Neuron (in vitro differentiated cells): Measurements from ENCODE around the gene SFXN3.

Experiments used
- H2AFZ ChIP-seq: one replicate; pipeline ENCODE4 v1.6.1; 2013; ENCODE audit warnings: low read depth, mild to moderate bottlenecking, inconsistent platforms, low read length, moderate library complexity
- H3K27me3 ChIP-seq: one replicate; pipeline ENCODE4 v1.6.1; 2013; ENCODE audit warnings: low read length; ENCODE audit not compliant: insufficient read depth
- H3K36me3 ChIP-seq: one replicate; pipeline ENCODE4 v1.6.1; 2013; ENCODE audit warnings: low read length; ENCODE audit not compliant: insufficient read depth
- H3K4me1 ChIP-seq: one replicate; pipeline ENCODE4 v1.6.1; 2013; ENCODE audit warnings: low read length; ENCODE audit not compliant: insufficient read depth
- H3K4me3 ChIP-seq: 2 replicates; pipeline ENCODE4 v1.5.1; 2013; ENCODE audit warnings: mild to moderate bottlenecking, low read length, moderate library complexity
- H3K9me3 ChIP-seq: one replicate; pipeline ENCODE4 v1.6.1; 2013; ENCODE audit warnings: low read length

The SFXN3 gene

DNA sequence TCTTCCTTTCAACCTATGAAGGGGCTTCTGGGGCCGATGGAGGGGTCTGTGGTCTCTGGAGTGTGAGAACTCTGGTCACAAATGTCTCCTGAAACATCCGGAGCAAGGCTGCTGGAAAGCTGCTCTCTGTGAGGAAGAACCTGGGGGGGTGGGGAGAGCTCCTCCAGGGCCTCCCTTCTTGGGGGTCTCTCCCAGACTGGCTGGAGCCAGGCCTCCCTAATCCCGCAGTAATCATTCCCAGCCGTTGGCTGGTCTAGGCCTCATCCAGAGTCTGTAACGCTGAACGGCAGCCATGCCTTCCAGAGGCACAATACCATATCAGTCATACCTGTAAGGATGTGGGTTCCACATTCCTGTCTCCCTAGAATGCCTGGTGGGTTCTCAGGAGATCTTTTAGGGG lies 35.9 kb upstream of the SFXN3 start:
- Histone ChIP-seq H3K27me3 (no peaks in the 10 kb centered on the region), H3K4me1 (peaks cover 16% of the 10 kb centered on the region), H3K36me3 (peaks cover 25% of the 10 kb centered on the region)

DNA sequence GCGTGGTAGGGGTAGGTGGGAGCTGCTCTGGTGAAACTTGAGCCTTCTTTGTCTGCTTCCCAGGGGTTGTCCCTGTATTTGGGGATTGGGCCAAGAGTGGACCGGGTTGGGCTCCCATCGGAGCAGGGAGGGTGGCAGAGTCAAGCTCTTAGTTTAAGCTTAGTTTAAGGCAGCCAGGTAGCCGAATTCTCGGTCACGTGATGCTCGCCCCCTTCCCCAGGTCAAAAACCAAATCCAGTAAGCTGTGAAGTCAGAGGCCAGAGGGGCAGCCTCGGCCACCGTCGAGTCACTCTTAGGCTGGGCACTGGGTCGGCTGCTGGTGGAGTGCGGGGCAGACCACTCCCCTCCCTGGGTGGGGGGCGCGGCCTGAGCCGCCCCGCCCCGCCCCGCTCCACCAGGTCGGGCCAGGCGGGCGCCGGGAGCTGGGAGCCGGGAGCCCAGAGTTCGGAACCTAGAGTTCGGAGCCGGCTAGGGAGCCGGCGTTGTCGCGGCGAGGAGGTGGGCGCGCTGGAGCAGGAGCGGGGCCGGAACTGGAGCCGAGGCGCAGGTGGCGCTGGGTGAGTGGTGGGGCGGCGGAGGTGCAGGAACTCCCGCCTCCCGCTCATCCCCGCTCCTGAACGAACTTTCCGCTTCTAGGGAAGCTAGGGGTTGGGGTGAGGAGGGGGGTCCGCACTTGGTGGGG lies 34.2 kb upstream of the SFXN3 start:
- Histone ChIP-seq H3K9me3 (no peaks in the 10 kb centered on the region), H3K4me3 (no peak overlapping the region), H2AFZ (no peak overlapping the region), H3K27me3 (no peaks in the 10 kb centered on the region), H3K36me3 (peaks cover 10% of the 10 kb centered on the region), H3K4me1 (peaks cover 28% of the 10 kb centered on the region)

More for the DNA sequence above, 35.9 kb upstream of the SFXN3 start:
- Histone ChIP-seq H3K4me3 (no peak overlapping the region), H3K9me3 (no peaks in the 10 kb centered on the region), H2AFZ (no peak overlapping the region)

DNA sequence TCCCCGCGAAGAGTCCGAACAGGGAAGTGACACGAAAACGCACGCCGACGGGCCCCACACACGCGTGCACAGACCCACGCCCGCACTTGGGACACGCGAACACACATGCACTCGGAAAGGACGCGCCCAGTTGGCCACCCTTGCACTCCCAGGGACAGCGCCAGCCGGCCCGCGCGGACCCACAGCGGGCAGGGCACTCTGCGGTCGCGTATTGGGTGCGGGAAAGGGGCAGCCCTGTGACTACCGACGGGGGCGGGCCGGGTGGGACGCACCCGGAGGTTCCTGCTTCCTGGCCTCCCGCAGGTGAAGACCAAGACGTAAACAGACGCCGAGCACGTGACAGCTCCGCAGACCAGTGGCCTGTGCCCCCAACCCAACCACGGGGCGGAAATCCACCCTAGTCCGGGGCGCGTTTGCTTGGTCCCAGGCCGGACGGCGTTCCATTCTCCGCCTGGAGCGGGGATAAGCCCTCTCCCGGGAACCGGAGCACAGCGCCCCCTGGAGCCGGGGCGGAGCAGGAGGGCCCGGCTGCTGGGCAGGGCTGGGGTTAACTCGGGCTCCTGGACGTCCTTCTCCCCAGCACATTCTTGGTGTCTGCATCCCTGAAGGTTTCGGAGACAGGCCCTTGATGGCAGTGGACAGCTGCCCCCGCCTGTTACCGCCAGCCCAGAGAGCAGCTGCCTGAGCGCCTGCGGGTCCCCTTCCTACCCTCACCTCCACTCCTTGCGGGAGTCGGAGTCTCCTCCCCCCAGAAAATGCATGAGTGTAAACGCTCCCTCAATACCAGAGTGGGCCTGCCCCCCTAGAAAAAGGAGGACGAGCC lies 33.5 kb upstream of the SFXN3 start:
- peaks cover 32% of the 10 kb centered on the region for H3K4me1 ChIP-seq
- peaks cover 11% of the 10 kb centered on the region for H3K36me3 ChIP-seq
- H3K4me3 ChIP-seq = peak overlapping the region; percentile 90
- no peak overlapping the region for H2AFZ ChIP-seq
- H3K27me3 ChIP-seq = no peaks in the 10 kb centered on the region
- H3K9me3 ChIP-seq = no peaks in the 10 kb centered on the region

DNA sequence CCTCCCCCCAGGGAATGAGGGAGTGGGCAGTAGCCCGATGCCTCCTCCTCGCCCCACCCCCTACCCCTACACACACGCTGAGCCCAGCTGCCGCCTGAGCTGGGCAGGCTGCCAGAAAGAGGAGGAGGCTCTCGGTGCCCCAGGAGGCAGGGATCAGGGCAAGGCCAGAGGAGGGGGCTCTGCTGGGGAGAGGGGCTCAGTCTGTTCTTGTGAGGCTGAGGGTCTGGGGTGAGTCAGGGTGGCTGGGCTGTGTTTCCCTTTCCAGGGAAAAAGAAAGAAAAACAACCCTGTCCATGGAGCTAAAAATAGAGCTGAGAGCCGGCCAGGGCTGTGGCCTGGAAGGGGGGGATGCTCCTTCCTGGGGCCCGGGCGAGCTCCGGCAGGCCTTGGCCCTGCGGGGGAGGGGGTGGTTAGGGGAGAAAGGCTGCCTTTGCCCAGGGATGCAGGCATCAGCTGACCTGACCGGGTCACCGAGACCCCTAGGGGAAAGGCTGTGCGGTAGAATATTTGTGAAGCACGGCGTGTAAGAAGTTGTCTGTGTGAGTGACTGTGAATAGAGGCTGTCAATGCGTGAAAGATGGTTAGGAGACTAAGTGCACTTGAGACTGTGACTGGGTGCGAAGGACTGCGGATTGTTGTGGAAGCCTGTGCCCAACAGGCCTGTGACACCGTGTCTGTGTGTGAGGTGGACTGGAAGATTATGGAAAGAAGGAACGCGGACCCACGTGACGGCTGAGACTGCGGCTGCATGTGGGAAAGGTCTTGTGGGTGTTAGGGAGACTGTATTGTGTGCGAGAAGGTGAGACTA lies 32.6 kb upstream of the SFXN3 start:
- no peaks in the 10 kb centered on the region for H3K9me3 ChIP-seq
- H3K27me3 ChIP-seq = no peaks in the 10 kb centered on the region
- H3K4me1 ChIP-seq = peaks cover 32% of the 10 kb centered on the region
- H3K36me3 ChIP-seq = peaks cover 15% of the 10 kb centered on the region
- H3K4me3 ChIP-seq = peak overlapping the region; percentile 90
- H2AFZ ChIP-seq = peak overlapping the region; percentile 7

DNA sequence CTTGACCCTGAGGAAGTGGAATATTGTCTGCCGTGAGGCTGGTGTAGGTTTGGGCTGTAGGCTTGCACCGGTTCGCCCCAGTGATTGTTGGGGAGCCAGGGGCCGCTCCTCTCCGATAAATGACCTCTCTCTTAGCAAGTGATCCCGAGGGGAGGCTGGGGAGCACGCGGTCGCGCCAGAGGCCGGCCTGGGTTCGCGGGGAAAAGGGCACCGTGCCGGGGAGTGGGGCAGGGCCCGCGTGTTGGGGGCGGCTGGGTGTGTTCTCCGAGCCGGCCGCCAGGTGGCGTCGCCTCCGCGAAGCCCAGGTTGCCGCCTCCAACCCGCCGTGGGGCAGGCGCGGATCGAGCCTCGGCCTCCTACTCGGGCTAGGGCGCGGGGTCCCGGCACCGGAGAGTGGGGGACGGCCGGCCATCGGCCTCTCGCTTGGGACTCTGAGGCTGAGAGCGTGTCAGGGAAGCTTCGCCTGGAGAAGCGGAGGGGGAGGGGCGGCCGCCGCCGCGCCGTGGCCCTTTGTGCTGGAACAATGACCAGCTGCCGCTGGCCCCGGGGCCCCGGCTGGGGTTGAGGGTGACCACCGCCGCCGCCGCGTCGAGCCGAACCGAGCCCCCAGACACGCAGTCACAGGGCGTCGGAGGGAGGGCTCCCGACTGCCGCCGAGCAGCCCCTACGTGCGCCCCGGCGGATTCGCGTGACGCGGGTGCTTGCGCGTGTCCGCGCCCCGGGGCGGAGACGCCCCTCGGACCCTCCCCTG lies 31.9 kb upstream of the SFXN3 start:
- Histone ChIP-seq H3K4me3 (peak overlapping the region; percentile 90), H3K36me3 (peaks cover 15% of the 10 kb centered on the region), H2AFZ (peak overlapping the region; percentile 7), H3K4me1 (peaks cover 32% of the 10 kb centered on the region), H3K9me3 (no peaks in the 10 kb centered on the region), H3K27me3 (no peaks in the 10 kb centered on the region)

DNA sequence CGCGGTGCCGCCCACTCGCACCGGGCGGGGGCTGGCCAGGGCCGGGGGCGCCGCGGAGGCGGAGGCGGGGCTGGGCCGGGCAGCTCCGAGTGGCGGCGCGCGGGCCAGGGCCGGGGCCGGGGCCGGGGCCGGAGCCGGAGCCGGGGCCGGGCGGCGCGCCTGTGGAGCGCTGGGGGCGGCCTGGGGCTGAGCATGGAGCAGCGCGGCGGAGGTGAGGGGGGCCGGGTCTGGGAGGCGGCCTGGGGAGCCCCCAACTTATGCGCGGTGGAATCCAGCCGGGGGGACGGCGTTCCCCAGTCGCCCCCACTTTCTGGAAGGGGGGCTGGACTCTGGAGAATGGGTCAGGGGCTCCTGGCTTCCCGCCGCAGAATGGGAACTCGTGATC lies 31.3 kb upstream of the SFXN3 start, which contains the start of gene LZTS2:
TSS of gene LZTS2 (plus strand) at position 67 of the 385 bp plus-strand sequence. CDS start 2,731 bp downstream, outside the sequence.
- H3K4me3 ChIP-seq = peak within 1 kb of the TSS; percentile 90
- H2AFZ ChIP-seq = peak within 1 kb of the TSS; percentile 7
- no peaks in the 10 kb centered on the region for H3K27me3 ChIP-seq
- H3K4me1 ChIP-seq = peaks cover 32% of the 10 kb centered on the region
- H3K9me3 ChIP-seq = no peaks in the 10 kb centered on the region
- peaks cover 19% of the 10 kb centered on the region for H3K36me3 ChIP-seq

DNA sequence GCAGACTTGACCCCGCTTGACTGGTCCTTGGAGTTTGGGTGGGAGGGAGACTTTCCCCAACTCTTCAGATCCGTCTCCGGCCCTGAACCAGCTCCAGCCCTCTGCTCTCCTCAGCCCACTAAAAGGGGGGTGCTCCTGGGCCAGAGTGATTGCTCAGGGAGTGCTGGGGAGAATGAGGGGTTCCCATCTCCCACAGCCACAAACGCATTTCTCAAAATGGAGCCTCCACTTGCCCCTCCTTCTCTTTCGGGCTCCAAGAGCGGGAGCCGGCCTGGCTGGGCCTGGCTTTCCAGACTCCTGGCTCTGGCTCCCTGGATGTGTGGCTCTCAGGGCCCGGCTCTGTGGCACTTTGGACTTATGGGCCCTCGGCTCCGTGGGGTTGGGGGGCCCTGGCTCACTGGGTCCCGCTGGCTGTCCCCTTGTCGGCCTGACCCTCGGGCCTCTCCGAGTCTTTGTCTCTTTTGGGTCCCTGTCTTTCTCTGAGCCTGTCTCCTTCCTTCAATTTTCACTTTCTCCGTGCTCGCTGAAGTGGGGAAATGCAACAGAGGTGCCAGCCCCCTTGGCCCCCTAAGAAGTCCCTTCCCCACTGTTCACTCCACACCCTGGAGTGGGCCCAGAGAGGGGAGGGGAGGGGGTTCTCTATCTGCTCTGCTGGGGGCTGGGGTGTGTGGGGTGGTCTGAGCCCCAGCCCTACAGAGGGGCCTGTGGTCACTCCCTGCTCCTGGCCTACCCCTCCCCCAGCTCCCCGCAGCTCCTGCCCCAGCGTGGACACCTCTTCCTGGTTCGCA lies 30.7 kb upstream of the SFXN3 start:
- Histone ChIP-seq H3K4me1 (peaks cover 32% of the 10 kb centered on the region), H3K9me3 (no peaks in the 10 kb centered on the region), H3K36me3 (peaks cover 23% of the 10 kb centered on the region), H2AFZ (no peak overlapping the region), H3K4me3 (peak overlapping the region; percentile 90), H3K27me3 (no peaks in the 10 kb centered on the region)

DNA sequence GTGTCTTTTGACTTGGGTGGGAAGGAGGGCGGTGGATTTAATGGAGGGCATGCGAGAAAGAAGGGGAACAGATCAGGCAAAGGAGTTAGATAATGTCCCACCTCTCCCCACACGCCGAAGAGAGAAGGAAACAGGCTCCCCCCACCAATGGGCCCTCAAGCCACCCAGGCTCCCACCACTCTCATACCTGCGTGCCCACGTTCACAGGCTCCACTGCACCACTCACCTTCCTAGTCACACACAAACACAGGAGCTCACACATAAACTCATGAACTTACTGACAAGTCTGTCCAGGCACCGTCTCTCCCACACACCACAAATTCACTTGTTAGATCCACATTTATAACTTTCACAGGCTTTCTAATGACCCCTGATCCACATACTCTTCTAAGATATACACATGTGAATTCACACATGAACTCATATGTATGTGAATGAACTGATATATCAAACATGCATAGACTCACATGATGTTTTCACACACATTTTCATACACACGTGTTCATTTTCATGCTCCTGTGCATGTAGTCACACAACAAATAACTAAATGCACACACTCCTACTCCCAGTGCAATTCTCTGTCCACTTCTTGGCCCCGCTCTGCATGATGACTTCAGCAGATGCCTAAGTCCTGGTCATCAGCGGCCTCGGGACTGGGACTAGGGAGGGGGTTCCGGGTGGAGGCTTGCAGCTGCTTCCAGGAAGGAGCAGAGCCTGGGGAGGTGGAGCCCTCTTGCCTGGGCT lies 29.9 kb upstream of the SFXN3 start:
- Histone ChIP-seq H3K36me3 (peaks cover 31% of the 10 kb centered on the region), H2AFZ (no peak overlapping the region), H3K27me3 (no peaks in the 10 kb centered on the region), H3K4me1 (peaks cover 32% of the 10 kb centered on the region), H3K9me3 (no peaks in the 10 kb centered on the region), H3K4me3 (peak overlapping the region; percentile 90)

DNA sequence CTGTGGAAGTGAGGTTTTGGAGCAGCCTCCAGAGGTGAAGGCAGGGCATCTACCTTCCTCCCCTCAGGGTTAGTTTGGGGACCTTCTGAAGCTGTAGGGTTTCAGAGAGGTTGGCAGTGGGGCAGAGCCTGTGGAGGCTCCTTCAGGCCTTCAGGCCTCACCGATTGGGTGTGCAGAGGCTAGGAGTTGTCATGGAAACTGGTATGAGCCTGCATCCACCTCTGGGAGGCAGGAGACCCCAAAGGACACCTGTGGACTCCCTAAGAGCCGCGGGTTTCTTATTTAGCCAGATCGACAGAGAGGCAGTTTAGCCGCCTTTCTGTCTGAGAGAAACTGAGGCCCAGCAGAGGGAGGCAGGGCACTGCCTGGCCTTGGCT lies 29.4 kb upstream of the SFXN3 start:
- H3K27me3 ChIP-seq = no peaks in the 10 kb centered on the region
- no peaks in the 10 kb centered on the region for H3K9me3 ChIP-seq
- H3K4me1 ChIP-seq = peaks cover 32% of the 10 kb centered on the region
- H3K4me3 ChIP-seq = peak overlapping the region; percentile 90
- H2AFZ ChIP-seq = no peak overlapping the region
- H3K36me3 ChIP-seq = peaks cover 35% of the 10 kb centered on the region

DNA sequence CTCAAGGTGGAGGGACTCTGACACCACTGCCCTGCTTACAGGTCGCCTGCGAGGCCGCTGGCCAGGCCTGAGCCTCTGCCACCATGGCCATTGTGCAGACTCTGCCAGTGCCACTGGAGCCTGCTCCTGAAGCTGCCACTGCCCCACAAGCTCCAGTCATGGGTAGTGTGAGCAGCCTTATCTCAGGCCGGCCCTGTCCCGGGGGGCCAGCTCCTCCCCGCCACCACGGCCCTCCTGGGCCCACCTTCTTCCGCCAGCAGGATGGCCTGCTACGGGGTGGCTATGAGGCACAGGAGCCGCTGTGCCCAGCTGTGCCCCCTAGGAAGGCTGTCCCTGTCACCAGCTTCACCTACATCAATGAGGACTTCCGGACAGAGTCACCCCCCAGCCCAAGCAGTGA lies 28.6 kb upstream of the SFXN3 start:
- Histone ChIP-seq H3K4me1 (peaks cover 32% of the 10 kb centered on the region), H3K27me3 (no peaks in the 10 kb centered on the region), H2AFZ (no peak overlapping the region), H3K9me3 (no peaks in the 10 kb centered on the region), H3K36me3 (peaks cover 41% of the 10 kb centered on the region), H3K4me3 (no peak overlapping the region)

DNA sequence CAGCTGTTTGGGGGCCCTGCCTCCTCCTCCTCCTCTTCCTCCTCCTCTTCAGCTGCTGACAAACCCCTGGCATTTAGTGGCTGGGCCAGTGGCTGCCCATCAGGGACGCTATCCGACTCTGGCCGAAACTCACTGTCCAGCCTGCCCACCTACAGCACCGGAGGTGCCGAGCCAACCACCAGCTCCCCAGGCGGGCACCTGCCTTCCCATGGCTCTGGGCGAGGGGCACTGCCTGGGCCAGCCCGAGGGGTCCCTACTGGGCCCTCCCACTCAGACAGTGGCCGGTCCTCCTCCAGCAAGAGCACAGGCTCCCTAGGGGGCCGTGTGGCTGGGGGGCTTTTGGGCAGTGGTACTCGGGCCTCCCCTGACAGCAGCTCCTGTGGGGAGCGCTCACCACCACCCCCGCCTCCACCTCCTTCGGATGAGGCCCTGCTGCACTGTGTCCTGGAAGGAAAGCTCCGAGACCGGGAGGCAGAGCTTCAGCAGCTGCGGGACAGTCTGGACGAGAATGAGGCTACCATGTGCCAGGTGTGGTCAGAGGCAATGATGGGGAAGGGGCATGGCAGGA lies 27.3 kb upstream of the SFXN3 start:
- H3K4me3 ChIP-seq = no peak overlapping the region
- H2AFZ ChIP-seq = no peak overlapping the region
- no peaks in the 10 kb centered on the region for H3K27me3 ChIP-seq
- peaks cover 41% of the 10 kb centered on the region for H3K36me3 ChIP-seq
- no peaks in the 10 kb centered on the region for H3K9me3 ChIP-seq
- H3K4me1 ChIP-seq = peaks cover 19% of the 10 kb centered on the region
